Ascending aorta (tissue), 2 donors: ENCODE data around the gene CCSER1. TPM values are rescaled to one million over a fixed set of nuclear protein-coding genes. Genes with fewer than 3 reads are reported as not detected.

Experiments used
- DNase-seq, 2 donors: peaks; one replicate each; pipeline ENCODE4 v3.0.0-alpha.2; 2019; ENCODE audit warnings: low spot score in 2 of 2
- H3K27ac ChIP-seq, 2 donors: fragments of 200-600 bp; sonication (generic); one replicate each; pipeline ENCODE4 v1.5.1; 2016 to 2017; ENCODE audit warnings: mild to moderate bottlenecking in 1 of 2
- H3K27me3 ChIP-seq: fragments of 200-600 bp; sonication (generic); one replicate; pipeline ENCODE4 v1.5.1; 2017
- H3K36me3 ChIP-seq, 2 donors: fragments of 200-600 bp; sonication (generic); one replicate each; pipeline ENCODE4 v1.5.1; 2016
- H3K4me1 ChIP-seq, 2 donors: fragments of 200-600 bp; sonication (generic); one replicate each; pipeline ENCODE4 v1.5.1; 2016 to 2017; ENCODE audit warnings: mild to moderate bottlenecking in 1 of 2
- H3K4me3 ChIP-seq, 2 donors: fragments of 200-600 bp; sonication (generic); one replicate each; pipeline ENCODE4 v1.5.1; 2016 to 2017; ENCODE audit warnings: mild to moderate bottlenecking in 1 of 2
- H3K9me3 ChIP-seq, 2 donors: fragments of 200-600 bp; sonication (generic); one replicate each; pipeline ENCODE4 v1.5.1; 2016
- intact Hi-C: fragments of 100-400 bp; cut with DNase I; formaldehyde crosslinking; loops from one replicate; pipeline ENCODE4 v1.15.1; 2023
- total RNA-seq: library from RNA; depleted of rRNA; stranded (reverse); fragments of >200 nt; gene quantifications from one replicate; pipeline ENCODE4 v1.1.0, GENCODE V29; 2016
- TF ChIP-seq, protein P1 (sequence below), 3 experiments: fragments of 200-600 bp in 2 of 3; fragments of 450-650 bp in 1 of 3; sonication (generic) in 2 of 3; IDR thresholded peaks; one replicate each; pipeline ENCODE4 v1.5.1; 2016 to 2019; ENCODE audit warnings: antibody characterized with exemption in 3 of 3, mild to moderate bottlenecking in 1 of 3, moderate library complexity in 1 of 3

The CCSER1 gene
- total RNA-seq, 1 donor from 2014 or later, result 8.9 TPM

DNA sequence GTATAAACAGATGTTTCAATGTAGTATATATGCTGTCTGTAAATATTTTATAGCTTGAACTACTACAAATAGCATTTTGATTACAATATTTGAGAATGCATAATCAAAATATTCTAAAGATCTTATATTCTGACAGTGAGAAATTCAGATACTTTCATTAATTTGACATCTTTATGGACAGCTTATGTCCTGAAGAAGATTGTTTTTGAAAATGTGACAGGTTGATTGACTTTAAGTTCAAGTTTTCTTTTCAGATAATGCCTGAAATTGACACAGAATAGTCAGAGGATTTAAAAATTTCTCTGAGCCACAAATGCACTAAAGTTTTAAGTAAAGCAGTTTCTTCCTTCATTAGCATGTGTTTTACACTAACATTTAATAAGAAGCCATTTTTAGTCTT lies 799.8 kb downstream of the CCSER1 start:
- Histone ChIP-seq H3K36me3 (no peaks in the 10 kb centered on the region), H3K4me1 (no peaks in the 10 kb centered on the region), H3K4me3 (no peak overlapping the region), H3K27me3 (no peaks in the 10 kb centered on the region), H3K27ac (no peak overlapping the region), H3K9me3 (no peaks in the 10 kb centered on the region)
- intact Hi-C loops, result no loop called here
- TF ChIP-seq, protein P1, sequence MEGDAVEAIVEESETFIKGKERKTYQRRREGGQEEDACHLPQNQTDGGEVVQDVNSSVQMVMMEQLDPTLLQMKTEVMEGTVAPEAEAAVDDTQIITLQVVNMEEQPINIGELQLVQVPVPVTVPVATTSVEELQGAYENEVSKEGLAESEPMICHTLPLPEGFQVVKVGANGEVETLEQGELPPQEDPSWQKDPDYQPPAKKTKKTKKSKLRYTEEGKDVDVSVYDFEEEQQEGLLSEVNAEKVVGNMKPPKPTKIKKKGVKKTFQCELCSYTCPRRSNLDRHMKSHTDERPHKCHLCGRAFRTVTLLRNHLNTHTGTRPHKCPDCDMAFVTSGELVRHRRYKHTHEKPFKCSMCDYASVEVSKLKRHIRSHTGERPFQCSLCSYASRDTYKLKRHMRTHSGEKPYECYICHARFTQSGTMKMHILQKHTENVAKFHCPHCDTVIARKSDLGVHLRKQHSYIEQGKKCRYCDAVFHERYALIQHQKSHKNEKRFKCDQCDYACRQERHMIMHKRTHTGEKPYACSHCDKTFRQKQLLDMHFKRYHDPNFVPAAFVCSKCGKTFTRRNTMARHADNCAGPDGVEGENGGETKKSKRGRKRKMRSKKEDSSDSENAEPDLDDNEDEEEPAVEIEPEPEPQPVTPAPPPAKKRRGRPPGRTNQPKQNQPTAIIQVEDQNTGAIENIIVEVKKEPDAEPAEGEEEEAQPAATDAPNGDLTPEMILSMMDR (IDR thresholded peaks at IDR 0.05), result no peak
- no peak for DNase-seq

DNA sequence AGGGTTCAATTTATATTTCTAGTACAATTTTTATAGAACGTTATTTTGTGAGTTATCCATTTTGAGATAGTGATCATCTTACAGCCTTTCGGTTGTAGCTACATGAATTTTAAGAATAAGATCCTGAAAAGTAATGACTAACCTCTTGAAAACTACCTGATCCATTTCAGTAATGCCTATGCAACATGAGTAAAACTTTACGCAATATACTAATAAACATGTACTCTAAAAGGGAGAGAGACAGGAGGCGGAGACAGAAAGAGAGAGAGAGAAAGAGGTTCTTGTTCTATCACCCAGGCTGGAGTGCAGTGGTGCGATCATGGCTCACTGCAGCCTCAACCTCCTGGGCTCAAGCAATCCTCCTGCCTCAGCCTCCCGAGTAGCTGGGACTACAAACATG lies 816.1 kb downstream of the CCSER1 start:
- no peak overlapping the region for H3K4me3 ChIP-seq
- TF ChIP-seq, protein P1 (IDR thresholded peaks at IDR 0.05), result no peak
- no peaks in the 10 kb centered on the region for H3K9me3 ChIP-seq
- no peak overlapping the region for H3K27ac ChIP-seq
- no peaks in the 10 kb centered on the region for H3K27me3 ChIP-seq
- no peak for DNase-seq
- H3K36me3 ChIP-seq, result no peaks in the 10 kb centered on the region
- no peaks in the 10 kb centered on the region for H3K4me1 ChIP-seq
- intact Hi-C loops, result no loop called here

DNA sequence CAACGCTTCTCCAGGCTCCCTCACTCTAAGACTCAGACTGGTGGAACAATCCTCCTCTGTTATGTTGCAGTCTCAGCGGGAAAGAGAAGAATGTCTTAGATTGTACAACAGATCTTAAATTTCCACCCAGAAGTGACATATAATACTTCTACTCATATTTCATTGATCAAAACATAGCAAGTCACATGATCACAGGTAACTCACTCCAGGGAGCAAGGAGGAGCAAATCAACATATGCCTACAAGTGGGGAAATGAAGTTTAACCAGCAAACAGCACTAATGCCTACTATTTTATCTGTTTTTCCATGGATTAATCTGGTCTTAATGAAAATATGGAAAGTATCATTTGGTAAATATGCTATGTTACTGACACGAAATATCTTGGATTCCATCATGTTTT lies 819.8 kb downstream of the CCSER1 start:
- intact Hi-C loops, result no loop called here
- H3K27ac ChIP-seq, result no peak overlapping the region
- no peak for DNase-seq
- H3K4me1 ChIP-seq, result no peaks in the 10 kb centered on the region
- H3K4me3 ChIP-seq, result no peak overlapping the region
- TF ChIP-seq, protein P1 (IDR thresholded peaks at IDR 0.05), result no peak
- no peaks in the 10 kb centered on the region for H3K36me3 ChIP-seq
- H3K9me3 ChIP-seq, result no peaks in the 10 kb centered on the region
- H3K27me3 ChIP-seq, result no peaks in the 10 kb centered on the region

DNA sequence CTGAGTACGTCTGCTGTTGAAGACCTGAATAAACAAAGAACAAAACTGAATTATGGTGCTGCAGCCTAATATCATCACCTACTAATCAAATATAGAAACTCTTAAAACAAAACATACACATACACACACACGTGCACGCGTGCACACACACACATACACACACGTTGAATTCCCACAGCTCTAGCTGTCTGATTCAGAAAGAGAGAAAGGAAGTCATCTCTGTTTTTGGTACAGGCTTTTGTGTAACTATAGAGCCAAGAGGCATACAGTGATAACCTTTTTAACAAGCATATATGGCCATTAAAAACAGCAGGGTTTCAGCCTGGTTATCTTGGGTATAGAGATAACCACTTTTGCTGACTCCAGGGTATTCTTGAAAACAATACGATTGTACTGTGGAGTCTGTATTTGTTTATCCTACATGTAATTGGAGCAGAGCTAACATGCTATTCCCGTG lies 823.2 kb downstream of the CCSER1 start:
- no peak overlapping the region for H3K4me3 ChIP-seq
- no peaks in the 10 kb centered on the region for H3K4me1 ChIP-seq
- H3K36me3 ChIP-seq, result no peaks in the 10 kb centered on the region
- H3K9me3 ChIP-seq, result no peaks in the 10 kb centered on the region
- TF ChIP-seq, protein P1 (IDR thresholded peaks at IDR 0.05), result no peak
- no peak for DNase-seq
- no peak overlapping the region for H3K27ac ChIP-seq
- no peaks in the 10 kb centered on the region for H3K27me3 ChIP-seq
- intact Hi-C loops, result no loop called here

DNA sequence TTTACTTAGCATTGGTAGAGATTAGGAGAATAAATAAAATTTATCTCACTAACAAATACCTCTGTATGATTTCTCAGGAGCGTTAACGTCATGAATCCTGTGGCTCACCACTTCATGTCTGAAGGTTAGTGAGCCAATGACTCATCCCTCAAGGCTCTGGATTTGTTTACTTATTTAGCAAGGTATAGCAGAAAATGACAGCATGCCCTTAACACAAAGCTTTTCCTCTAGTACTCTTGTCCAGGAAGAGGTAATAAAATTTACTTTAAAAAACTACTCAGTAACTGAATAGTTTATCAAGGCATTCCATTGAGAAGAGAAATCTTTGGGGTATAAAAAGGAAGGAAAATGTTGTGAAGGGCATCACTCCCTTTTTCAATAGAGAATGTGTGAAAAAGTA lies 823.8 kb downstream of the CCSER1 start:
- no peak for DNase-seq
- no peak overlapping the region for H3K4me3 ChIP-seq
- TF ChIP-seq, protein P1 (IDR thresholded peaks at IDR 0.05), result no peak
- H3K36me3 ChIP-seq, result no peaks in the 10 kb centered on the region
- H3K27me3 ChIP-seq, result no peaks in the 10 kb centered on the region
- no peaks in the 10 kb centered on the region for H3K4me1 ChIP-seq
- no peaks in the 10 kb centered on the region for H3K9me3 ChIP-seq
- no peak overlapping the region for H3K27ac ChIP-seq
- intact Hi-C loops, result no loop called here

DNA sequence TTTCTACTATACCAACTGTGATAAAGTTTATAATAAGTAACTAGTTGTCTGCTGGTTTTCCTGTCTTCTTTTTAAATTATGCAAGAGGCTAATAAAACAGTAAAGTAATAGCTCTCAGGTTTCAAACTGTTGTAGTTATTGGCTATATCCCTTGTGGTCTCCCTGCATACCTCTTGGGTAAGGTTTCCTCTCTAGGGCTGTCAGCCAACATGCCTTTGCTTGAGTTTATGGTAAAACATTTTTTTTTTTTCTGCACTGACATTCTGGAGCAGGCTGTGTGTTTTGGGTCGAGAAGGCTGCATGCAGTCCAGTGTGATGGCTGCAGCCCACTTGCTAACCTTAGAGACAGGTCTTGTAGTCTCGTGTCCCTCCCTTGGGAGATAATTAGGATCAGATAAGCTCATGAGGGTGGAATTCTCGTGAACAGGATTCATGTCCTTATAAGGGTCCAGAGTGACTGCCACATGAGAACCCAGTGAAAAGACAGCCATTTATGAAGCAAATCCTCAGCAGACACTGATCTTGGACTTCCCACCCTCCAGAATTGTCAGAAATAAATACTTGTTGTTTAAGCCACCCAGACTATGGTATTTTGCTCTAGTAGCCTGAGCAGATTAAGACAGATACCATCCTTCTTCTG lies 831.2 kb downstream of the CCSER1 start:
- intact Hi-C loops, result no loop called here
- H3K36me3 ChIP-seq, result no peaks in the 10 kb centered on the region
- no peaks in the 10 kb centered on the region for H3K9me3 ChIP-seq
- H3K4me3 ChIP-seq, result no peak overlapping the region
- DNase-seq, result no peak
- H3K27me3 ChIP-seq, result no peaks in the 10 kb centered on the region
- TF ChIP-seq, protein P1 (IDR thresholded peaks at IDR 0.05), result no peak
- H3K4me1 ChIP-seq, result no peaks in the 10 kb centered on the region
- H3K27ac ChIP-seq, result no peak overlapping the region
